Measurements from ENCODE around the gene GPR146. TPM values are rescaled to one million over a fixed set of nuclear protein-coding genes. Genes with fewer than 3 reads are reported as not detected.

The GPR146 gene
- total RNA-seq, 1 donor: 5.1 TPM

- peaks cover 7% of the 10 kb centered on the region for H3K27me3 ChIP-seq (ENCODE audit: insufficient read depth, low read length)
- no peak for TF ChIP-seq CTCF (IDR thresholded peaks at IDR 0.05; ENCODE audit: extremely low read depth, low read depth, low read length)
- H3K9me3 ChIP-seq (ENCODE audit: low read depth, low read length): no peaks in the 10 kb centered on the region
These were observed 48.1 kb upstream of the GPR146 start for GRCh38 chr7:996079-996872.

GRCh38 chr7:997404-998395 lies 46.6 kb upstream of the GPR146 start:
- Histone ChIP-seq H3K4me1 (ENCODE audit: insufficient read depth, low read length) (no peaks in the 10 kb centered on the region), H3K4me2 (ENCODE audit: insufficient read depth, low read length) (no peak overlapping the region), H4K20me1 (ENCODE audit: insufficient read depth, low read length) (peaks cover 13% of the 10 kb centered on the region), H3K79me2 (ENCODE audit: insufficient read depth, low read length) (no peaks in the 10 kb centered on the region), H3K4me3 (ENCODE audit: insufficient read depth, low read length) (no peak overlapping the region), H2AFZ (ENCODE audit: low read length) (no peak overlapping the region), H3K27me3 (ENCODE audit: insufficient read depth, low read length) (no peaks in the 10 kb centered on the region), H3K27ac (ENCODE audit: low read depth, low read length) (no peak overlapping the region), H3K36me3 (ENCODE audit: insufficient read depth, low read length) (peaks cover 18% of the 10 kb centered on the region), H3K9me3 (ENCODE audit: low read depth, low read length) (no peaks in the 10 kb centered on the region)
- DNase-seq (ENCODE audit: insufficient read length, low spot score, missing footprints): no peak
- no peak for TF ChIP-seq CTCF (IDR thresholded peaks at IDR 0.05; ENCODE audit: extremely low read depth, low read depth, low read length)

More at GRCh38 chr7:996079-996872, 48.1 kb upstream of the GPR146 start:
- Histone ChIP-seq H3K4me2 (ENCODE audit: insufficient read depth, low read length) (no peak overlapping the region), H4K20me1 (ENCODE audit: insufficient read depth, low read length) (peaks cover 13% of the 10 kb centered on the region), H2AFZ (ENCODE audit: low read length) (no peak overlapping the region), H3K27ac (ENCODE audit: low read depth, low read length) (no peak overlapping the region), H3K79me2 (ENCODE audit: insufficient read depth, low read length) (no peaks in the 10 kb centered on the region), H3K36me3 (ENCODE audit: insufficient read depth, low read length) (peaks cover 18% of the 10 kb centered on the region), H3K4me1 (ENCODE audit: insufficient read depth, low read length) (no peaks in the 10 kb centered on the region), H3K4me3 (ENCODE audit: insufficient read depth, low read length) (no peak overlapping the region)
- no peak for DNase-seq (ENCODE audit: insufficient read length, low spot score, missing footprints)

DNA sequence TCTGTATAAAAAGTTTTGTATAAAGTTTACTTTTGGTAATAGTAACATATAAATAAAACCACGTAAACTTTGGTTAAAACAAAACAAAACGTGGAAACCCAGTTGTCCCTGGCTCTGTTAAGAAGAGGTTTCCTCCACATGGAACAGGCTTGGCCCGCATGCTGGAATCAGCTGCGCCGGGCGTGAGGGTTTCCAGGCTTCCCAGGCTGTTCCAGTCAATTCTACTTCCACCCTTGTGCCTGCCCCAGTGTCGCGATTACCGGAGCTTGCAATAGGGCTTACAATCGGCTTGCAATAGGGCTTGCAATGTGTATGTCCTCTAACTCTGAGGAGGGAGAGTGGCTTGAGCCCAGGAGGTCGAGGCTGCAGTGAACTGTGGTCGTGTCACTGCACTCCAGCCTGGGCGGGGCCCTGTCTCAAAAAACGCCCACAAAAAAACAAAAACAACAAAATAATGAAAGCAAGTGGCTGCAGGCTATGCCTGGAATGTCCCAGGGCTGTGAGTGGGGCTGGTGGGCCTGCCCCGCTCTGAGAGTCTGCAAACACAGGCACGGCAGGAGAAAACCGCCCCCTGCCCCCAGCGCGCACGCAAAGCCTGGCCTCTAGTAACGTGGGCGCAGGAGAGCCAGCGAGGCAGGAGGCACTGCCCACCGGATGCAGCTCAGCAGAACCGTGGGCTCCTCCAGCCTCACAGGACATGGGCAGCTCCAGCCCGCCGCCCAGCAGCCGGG lies 45.0 kb upstream of the GPR146 start:
- Histone ChIP-seq H3K4me2 (ENCODE audit: insufficient read depth, low read length) (no peak overlapping the region), H2AFZ (ENCODE audit: low read length) (no peak overlapping the region), H3K4me3 (ENCODE audit: insufficient read depth, low read length) (no peak overlapping the region), H3K36me3 (ENCODE audit: insufficient read depth, low read length) (peaks cover 18% of the 10 kb centered on the region), H3K9me3 (ENCODE audit: low read depth, low read length) (no peaks in the 10 kb centered on the region), H3K4me1 (ENCODE audit: insufficient read depth, low read length) (no peaks in the 10 kb centered on the region), H4K20me1 (ENCODE audit: insufficient read depth, low read length) (peaks cover 5% of the 10 kb centered on the region), H3K27me3 (ENCODE audit: insufficient read depth, low read length) (no peaks in the 10 kb centered on the region), H3K79me2 (ENCODE audit: insufficient read depth, low read length) (no peaks in the 10 kb centered on the region), H3K27ac (ENCODE audit: low read depth, low read length) (no peak overlapping the region)
- no peak for DNase-seq (ENCODE audit: insufficient read length, low spot score, missing footprints)
- TF ChIP-seq CTCF (IDR thresholded peaks at IDR 0.05; ENCODE audit: extremely low read depth, low read depth, low read length): no peak

Data from osteoblast (primary cell).